ENCODE measurements around the gene DTNBP1.

The DTNBP1 gene

DNA sequence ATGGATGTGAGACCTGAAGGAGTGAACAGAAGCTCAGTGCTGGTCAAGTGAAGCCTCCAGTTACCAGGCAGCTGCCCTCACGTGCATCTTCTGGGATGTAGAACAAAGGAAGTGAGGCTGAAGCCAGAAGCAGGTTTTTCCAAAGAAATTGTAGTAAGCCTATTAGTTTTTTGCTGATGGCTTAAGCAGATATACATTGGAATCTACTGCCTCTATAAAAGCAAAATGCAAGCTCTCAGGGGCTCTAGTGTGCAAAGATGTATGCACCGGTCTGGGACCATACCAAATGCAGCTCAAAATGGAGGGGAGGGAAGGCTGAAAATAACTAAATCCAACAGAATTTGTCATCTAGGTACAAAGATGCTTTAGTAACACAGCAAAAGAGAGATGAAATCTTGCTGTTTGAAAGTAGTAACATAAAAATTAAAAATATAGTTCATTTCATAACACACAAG lies 77.0 kb downstream of the DTNBP1 start:
- no peak for DNase-seq

DNA sequence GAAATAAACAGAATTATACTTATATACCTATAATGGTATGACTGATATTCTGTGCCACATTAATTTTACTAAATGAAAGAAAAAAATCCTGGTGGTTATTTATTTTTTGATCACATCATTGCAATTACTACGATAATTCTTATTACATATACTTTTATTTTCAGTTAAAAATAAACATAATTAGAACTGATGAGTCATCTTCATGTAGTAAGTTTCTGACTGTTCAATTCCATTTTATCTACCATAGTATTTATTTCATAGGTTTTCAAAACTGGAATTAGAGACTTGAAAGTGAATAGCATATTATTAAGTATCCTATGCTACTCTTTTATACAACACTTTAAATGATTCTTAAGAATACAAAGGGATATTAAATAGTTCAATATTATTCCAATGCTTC lies 80.3 kb downstream of the DTNBP1 start:
- no peak for DNase-seq

DNA sequence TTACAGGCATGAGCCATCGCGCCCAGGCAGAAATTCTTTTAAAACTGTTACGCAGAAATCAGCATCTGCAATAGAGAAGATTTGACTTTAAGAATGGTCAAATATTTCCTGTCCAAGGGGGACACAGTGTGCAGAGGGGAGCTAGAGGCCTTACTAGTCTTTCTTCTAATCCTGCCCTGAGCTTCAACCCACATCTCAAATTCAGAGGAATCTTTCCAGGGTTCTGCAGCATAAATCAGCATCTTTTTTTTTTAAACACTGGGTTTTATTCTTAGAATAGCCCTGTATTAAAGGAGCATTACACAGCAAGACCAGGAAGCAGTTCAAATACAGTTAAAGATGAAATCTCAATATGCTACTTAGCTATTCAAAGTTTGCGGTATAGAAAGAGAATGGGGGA lies 81.1 kb downstream of the DTNBP1 start:
- DNase-seq = no peak

DNA sequence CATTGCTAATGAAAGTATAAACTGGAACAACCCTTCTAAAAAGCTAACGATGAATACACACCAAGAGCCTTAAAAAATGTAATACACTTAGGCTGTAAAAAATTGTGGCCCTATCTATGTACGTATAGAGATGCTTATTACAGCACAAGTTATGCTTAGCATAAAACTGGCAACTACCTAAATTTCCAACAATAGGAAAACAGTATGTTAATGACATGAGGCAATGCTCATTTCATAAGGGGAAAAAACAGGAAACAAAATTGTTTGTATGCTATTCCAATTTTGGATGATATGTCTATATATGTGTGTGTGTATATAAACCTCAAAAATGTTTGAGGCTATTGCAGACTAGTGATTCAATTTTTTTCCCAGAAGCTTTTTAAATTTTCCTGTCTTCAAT lies 82.5 kb downstream of the DTNBP1 start:
- no peak for DNase-seq

DNA sequence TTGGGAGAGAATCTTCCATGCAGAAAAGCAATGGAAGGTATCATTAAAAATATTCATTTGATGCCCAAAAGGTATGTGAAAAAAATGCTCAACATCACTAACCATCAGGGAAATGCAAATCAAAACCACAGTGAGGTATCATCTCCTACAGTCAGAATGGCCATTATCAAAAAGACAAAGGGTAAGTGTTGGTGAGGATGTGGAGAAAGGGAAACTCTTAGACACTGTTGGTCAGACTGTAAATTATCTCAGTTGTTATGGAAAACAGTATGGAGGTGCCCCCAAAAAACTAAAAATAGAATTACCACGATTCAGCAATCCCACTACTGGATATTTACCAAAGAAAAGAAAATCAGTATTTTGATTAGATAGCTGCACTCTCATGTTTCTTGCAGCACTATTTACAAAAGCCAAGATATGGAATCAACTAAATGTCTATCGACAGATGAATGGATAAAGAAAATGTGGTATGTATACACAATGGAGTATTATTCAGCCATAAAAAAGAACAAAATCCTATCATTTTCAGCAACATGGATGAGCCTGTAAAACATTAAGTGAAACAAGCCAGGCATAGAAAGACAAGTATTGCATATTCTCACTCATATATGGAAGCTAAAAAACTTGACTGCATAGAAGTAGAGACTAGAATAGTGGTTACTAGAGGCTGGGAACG lies 84.0 kb downstream of the DTNBP1 start:
- no peak for DNase-seq

DNA sequence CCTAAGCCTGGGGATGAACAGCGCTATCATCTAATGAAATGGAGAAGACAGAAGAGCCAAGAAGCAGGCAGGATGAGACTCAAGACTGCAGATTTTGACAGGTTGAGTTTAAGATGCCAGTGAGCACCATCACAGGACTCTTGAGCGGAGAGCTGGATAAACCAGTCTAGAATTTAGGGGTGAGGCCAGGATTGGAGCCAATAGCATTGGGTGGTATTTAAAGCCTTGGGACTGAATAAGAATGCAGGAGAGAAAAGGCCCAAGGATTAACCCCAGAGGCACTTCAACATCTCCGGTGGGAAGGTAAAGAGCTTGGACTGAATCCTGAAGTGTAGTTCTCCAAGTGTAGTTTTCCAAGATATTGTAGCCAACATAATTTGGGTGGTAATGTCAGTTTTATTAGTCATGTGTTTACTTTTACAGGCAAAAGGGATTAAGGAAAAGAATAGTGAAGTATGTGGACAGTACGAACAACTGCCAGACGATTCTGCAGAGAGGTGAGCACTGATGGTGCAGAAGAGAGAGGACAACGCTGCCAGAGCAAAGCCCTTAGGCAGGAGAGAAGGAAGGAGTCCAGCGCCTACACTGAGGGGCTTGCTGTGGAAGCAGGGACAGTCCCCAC lies 85.2 kb downstream of the DTNBP1 start:
- no peak for DNase-seq

DNA sequence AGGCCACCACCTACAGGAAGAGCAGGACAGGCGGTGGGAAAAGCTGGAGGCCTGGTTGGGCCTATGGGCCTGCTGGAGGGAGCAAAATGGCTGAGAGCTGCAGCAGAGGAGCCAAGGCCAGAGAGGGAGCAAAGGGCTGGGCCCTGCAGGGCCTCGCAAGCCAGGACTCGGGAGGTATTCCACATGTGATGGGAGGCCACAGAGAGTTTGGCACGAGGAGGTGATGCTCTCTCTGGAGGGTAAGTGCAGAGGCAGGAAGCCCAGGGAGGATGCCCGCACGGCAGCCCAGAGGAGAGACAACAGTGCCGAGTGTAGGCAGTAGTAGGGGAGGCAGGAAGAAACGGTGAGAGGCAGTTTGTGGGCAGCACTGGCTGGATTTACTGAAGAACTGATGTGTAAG lies 85.7 kb downstream of the DTNBP1 start:
- no peak for DNase-seq

DNA sequence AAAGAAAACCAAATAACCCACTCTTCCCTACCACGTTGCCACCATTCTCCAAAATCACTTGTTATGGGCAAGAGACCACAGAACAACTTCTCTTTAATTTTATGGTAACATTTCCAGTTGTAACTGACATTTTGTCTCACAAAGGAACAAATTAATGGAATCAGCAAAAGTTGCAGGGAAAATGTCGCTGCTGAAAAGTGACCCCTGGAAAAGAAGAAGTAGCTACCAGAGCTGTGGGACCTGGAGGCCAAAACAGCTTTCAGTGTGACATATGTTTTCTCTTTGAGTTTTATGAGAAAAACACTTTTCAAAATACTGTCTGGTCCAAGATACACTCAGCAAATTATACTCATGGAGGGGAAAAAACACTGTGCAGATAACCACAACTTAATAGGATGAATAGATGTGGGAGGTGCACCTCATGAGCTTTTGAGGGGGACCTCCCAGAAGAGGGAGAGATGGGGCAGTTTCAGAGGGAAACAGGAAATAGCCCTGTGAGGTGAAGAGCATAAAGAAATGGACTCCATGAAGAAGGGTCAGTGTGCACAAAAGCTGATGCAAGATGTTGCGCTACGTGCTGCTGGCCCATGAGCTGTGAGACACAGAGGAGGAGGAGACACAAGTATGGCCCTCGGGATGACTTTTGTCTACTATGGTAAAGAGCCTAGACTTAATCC lies 87.3 kb downstream of the DTNBP1 start:
- DNase-seq = no peak

DNA sequence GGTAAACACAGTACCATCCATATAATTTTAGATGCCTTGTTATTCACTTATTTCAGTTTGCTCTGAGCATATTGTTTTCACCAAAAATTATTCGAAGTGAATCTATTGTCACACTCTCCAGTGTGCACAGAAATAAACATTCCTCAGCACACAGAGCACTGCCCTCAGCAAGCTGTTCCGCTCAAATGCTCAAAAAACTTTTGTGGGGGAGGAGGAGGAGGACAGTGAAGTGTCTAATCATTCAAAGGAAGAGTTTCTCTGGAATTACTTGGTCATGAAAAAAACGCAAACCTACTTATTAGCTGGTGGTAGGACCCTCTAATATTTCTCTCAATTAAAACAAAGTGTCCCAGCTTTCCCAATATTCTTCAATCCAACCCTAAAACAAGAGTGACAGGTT lies 88.3 kb downstream of the DTNBP1 start:
- DNase-seq = no peak

DNA sequence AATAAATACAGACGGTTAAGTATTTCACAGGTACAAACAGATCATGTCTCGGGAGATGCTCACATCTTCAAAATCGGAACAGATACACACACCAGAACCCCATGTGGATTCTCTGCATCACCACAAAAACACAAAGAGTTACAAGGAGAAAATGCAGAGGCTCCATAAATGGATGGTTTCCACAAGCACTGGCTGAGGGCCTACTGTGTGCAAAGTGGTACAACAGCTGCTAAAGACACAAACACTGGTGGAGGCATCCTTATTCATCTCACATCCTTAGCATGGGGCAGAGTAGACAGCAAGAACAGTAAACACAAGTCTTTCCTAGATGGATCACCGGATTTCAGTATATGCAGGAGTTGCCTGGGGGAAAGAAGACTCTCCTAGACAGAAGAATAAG lies 88.8 kb downstream of the DTNBP1 start:
- DNase-seq = no peak

DNA sequence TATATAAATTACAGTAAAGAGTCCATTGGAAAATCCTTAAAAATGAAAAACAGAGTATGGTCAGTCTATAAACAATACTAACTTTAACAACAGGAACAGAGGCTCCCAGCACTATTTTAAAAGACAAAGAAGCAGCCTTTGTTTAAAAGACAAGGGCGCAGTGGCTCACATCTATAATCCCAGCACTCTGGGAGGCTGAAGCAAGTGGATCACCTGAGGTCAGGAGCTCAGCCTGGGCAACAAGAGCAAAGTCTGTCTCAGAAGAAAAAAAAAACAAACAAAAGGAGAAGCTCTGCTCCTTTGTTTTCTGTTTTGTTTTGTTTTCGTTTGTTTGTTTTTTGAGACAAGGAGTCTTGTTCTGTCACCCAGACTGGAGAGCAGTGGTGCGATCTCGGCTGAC lies 89.4 kb downstream of the DTNBP1 start:
- DNase-seq = no peak

DNA sequence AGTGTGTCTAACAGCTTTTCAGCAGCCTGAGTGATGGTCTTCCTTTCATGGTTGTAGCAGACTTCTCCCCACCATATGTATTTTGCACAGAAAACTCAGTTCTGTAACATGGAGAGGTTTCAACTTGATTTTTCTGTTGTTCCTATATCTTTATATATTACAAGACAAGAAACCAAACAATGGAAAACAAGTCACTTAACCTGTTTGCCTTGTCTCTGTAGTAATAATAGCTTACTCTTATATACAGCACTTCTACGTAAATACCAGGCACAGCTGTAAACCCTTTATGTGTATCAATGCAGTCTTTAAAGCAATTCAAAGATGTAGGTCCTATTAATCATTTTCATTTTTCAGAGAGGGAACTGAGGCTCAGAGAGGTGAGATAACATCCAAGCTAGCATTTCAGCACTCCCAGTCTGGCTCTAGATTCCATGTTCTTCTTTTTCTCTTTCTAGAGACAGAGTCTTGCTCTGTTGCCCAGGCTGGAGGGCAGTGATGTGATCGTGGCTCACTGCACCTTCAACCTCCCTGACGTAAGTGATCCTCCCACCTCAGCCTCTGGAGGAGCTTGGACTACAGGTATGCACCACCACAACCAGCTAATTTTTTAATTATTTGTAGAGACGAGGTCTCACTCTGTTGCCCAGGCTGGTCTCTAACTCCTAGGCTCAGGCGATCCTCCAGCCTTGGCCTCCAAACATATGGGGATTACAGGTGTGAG lies 90.4 kb downstream of the DTNBP1 start:
- DNase-seq = no peak

DNA sequence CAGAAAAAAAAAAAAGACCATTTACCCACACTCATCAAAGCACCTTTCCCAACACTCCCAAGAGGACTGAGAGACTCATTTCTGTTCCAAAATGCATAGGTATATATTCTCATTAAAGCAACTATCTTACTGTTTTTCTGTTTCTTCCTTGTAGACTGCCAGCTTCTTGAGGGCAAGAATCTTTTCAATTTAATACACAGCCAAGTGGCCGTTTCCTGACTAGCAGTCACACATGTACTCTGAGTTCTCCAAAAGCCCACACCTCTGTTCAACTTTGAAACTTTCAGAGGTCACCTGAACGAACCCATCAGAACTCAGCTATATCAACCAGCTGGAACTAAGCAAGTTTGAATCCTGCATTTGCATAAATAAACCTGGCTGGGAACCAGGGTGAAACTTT lies 92.7 kb downstream of the DTNBP1 start:
- DNase-seq = no peak

DNA sequence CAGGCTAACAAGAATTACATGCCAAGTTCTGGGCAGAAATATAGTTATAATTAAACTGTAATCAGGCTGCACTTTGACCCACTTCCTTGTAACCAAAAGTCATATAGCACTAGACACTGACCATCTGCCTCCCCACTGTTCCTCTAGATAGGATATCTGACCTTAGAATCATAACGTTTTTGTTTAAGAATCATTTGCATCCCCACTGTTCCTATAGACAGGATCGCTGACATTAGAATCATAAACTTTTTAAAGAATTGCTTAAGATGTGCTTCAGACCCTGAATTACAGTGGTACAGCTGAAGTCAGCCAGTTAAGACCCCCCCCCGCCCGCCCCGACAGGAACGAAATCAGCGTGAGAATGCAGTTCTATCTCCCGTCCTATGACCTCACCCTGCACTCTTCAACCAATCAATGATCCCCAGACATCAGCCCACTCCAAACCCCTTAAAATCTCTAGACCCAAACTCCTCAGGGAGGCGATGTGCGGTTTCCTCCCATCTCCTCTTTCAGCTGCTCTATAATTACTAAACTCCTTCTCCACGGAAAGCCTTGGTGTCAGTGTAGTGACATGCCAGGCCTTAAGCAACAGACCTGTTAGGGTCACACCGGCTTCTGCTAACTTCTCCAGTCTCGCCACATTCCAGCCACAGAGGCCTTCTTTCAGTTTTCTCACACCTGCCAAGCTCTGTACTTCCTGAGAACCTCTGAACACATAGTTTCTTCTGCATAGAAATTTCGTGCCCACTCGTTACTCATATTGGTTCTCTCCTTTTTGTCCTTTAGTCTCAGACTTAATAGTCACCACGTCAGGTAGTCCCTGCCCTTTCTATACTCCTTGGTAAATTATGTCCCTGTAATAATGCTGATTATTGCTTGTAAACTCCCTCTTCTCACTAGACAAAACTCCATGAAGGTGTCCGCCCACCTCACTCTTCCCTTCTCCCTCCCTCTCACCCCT lies 93.5 kb downstream of the DTNBP1 start:
- no peak for DNase-seq

DNA sequence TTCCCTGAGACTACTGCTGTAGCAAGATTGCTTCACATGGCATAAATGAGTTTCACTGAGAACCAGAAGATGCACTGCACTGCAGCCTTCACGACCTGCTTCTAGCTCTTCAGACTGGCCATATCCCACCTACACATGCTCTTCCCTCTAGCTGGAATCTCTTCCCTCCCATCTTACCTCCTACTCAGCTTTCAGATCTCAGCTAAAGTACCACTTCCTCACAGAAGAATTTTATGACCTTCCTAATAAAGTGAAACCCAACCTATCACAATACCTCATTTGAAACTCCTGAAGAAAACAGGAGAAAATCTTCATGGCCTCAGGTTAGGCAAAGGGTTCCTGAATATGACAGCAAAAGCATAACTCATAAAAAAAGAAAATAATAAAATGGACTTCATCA lies 99.9 kb downstream of the DTNBP1 start:
- no peak for DNase-seq

DNA sequence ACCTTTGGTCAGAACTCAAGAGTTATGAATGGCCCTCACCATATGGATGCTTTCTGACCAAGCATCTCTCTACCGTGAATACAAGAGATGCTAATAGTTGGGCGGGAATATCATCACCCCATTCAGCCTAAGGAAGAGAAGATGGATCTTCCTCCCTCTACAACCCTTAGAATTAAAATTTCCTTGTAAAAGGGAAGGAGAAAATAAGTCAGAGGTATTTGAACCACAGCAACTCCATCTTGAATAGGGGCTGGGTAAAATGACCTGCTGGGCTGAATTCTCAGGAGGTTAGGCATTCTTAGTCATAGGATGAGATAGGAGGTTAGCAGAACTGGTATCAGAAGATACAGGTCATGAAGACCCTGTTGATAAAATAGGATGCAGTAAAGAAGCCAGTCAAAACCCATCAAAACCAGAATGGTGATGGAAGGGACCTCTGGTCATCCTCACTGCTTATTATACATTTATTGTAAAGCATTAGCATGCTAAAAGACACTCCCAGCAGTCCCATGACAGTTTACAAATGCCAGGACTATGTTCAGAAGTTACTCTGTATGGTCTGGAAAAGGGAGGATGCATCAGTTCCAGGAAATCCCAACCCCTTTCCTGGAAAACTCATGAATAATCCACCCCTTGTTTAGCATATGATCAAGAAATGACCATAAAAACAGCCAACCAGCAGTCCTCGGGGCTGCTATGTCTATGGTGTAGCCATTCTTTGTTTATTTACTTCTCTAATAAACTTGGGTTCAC lies 101.2 kb downstream of the DTNBP1 start:
- no peak for DNase-seq

DNA sequence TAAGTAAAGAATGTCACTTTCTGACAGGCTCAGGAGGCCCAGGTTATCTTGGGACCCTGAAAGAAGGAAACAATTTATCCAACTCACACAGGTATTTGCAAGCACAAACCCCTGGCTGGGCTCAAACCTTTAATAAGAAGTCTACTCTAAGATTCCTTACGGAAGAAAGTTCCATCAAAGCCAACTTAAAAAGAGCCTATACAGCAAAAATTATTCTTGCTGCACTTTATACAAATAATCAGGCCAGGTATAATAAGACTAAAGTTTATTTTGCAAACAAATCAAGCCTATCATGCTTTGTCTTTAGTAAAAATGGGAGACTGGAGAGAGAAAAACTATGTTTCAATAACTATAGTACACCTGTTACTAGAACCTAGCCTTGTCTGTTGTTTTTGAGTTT lies 102.1 kb downstream of the DTNBP1 start:
- DNase-seq = no peak

DNA sequence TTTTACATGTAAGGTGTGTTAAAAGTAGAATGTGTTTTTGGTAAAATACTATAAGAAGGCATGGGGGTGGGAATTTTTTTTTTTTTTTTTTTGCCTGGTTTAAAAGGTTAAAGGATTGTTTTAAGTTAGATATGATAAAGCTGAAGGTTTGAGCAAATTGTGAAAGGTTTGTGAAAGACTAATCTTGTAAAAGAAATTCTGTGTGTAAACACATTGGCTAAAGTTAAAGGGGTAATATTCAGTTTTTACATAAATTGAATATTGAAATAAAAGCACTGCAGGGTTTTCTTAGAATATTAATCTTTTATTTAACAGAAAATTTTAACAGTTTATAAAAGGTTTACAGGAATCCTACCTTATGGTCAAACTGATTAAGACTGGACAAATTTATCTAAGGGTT lies 105.7 kb downstream of the DTNBP1 start:
- no peak for DNase-seq

DNA sequence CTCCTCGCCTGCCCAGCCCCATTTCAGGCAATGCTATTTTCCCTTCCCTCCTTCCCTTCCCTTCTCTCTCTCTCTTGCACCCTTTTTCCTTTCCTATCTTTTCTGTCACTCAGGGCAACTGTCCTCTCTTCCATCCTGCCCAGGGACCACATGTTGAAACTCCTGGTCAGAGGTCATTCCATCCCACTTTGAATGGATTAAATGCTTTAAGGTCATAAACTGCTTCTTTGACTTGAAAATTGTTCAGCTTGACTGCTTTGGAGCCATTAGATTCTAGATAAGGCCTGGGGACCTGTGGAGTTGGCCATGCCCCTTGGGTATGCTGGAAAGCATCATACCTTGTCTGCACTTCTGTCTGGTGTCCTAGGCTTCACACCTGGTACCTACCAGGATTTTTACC lies 106.1 kb downstream of the DTNBP1 start:
- DNase-seq = no peak

DNA sequence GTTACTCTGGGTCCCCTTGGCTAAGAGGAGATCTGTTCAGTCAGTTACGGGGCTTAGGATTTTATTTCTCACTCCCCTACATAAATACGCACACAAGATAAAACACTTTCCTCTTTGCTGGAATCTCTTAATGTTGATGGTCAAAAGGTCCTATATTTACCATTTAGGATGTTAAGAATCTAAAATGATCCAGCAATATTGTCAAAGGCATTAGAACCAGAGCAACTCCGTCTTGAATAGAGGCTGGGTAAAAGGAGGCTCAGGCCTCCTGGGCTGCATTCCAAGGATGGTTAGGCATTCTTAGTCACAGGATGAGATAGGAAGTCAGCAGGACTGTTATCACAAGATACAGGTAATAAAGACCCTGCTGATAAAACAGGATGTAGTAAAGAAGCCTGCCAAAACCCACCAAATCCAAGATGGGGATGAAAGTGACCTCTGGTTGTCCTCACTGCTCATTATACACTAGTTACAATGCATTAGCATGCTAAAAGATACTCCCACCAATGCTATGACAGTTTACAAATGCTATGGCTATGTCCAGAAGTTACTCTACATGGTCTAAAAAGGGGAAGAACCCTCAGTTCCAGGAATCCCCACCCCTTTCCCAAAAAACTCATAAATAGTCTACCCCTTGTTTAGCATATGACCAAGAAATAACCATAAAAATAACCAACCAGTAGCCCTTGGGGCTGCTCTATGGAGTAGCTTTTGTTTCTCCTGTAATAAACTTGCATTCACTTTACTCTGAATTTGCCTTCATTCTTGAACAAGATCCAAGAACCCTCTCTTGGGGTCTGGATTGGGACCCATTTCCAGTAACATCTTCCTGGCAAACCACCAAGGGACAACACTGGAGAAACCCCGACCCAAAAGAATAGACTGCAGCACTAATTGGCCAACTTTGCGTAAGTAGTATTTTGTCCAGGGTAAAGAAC lies 107.5 kb downstream of the DTNBP1 start:
- no peak for DNase-seq

DNA sequence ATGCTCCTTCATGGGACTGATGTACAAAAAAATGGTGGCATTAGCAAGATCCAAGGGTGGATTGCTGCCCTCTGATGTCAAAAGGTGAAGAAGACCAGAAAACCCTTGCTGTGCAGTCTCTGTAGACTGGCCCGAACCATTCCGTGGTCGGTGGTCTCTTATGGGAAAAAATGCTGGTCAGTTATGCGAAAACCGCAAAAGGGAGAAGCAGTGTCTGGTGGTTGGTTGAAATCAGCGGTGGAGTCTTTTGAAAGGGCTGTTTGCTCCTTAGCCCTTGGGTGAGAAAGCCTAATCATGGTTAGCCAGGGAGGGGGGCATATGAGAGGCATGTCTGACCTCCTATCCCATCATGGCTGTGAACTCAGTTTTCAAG lies 108.1 kb downstream of the DTNBP1 start:
- no peak for DNase-seq
